Mesendoderm (in vitro differentiated cells): Measurements from ENCODE around the gene TCF12.

Source experiments
- DNase-seq: peaks from one replicate; pipeline ENCODE4 v3.0.0; 2013
- H2AK5ac ChIP-seq: 2 replicates; pipeline ENCODE4 v1.6.1; 2013; ENCODE audit warnings: low read length, inconsistent platforms
- H2BK120ac ChIP-seq: 2 replicates; pipeline ENCODE4 v1.6.1; 2013; ENCODE audit warnings: low read depth, mild to moderate bottlenecking, low read length, moderate library complexity, mixed read lengths
- H2BK15ac ChIP-seq: replicated peaks from 2 replicates; pipeline ENCODE4 v1.6.1; 2013; ENCODE audit warnings: low read depth, mild to moderate bottlenecking, moderate library complexity
- H2BK5ac ChIP-seq: 2 replicates; pipeline ENCODE4 v1.6.1; 2013; ENCODE audit warnings: low read length, inconsistent platforms
- H3K18ac ChIP-seq: 2 replicates; pipeline ENCODE4 v1.6.1; 2013; ENCODE audit warnings: mild to moderate bottlenecking, low read length, mixed read lengths
- H3K23ac ChIP-seq: one replicate; pipeline ENCODE4 v1.6.1; 2013; ENCODE audit warnings: low read length
- H3K27ac ChIP-seq: 2 replicates; pipeline ENCODE4 v1.5.1; 2013; ENCODE audit warnings: low read depth, mild to moderate bottlenecking, inconsistent platforms, low read length, moderate library complexity
- H3K27me3 ChIP-seq: 2 replicates; pipeline ENCODE4 v1.6.1; 2013; ENCODE audit warnings: low read length, control low read depth, mild to moderate bottlenecking, inconsistent platforms; ENCODE audit not compliant: insufficient read depth, poor library complexity
- H3K36me3 ChIP-seq: 2 replicates; pipeline ENCODE4 v1.6.1; 2013; ENCODE audit warnings: low read length, inconsistent platforms; ENCODE audit not compliant: control insufficient read depth, insufficient read depth
- H3K4ac ChIP-seq: one replicate; pipeline ENCODE4 v1.6.1; 2013; ENCODE audit warnings: low read depth, mild to moderate bottlenecking, low read length, moderate library complexity
- H3K4me1 ChIP-seq: 2 replicates; pipeline ENCODE4 v1.6.1; 2013; ENCODE audit warnings: low read depth, low read length, inconsistent platforms; ENCODE audit not compliant: control insufficient read depth
- H3K4me2 ChIP-seq: 2 replicates; pipeline ENCODE4 v1.6.1; 2013; ENCODE audit warnings: low read length
- H3K4me3 ChIP-seq: 2 replicates; pipeline ENCODE4 v1.5.1; 2013; ENCODE audit warnings: mild to moderate bottlenecking, low read length
- H3K56ac ChIP-seq: one replicate; pipeline ENCODE4 v1.6.1; 2013; ENCODE audit warnings: low read length
- H3K79me1 ChIP-seq: 2 replicates; pipeline ENCODE4 v1.6.1; 2013; ENCODE audit warnings: low read length, inconsistent platforms
- H3K79me2 ChIP-seq: 2 replicates; pipeline ENCODE4 v1.6.1; 2013; ENCODE audit warnings: mild to moderate bottlenecking, low read length; ENCODE audit not compliant: control insufficient read depth, insufficient read depth
- H3K9ac ChIP-seq: 2 replicates; pipeline ENCODE4 v1.6.1; 2013; ENCODE audit warnings: low read length, inconsistent platforms
- H4K5ac ChIP-seq: one replicate; pipeline ENCODE4 v1.6.1; 2013; ENCODE audit warnings: low read length
- H4K8ac ChIP-seq: one replicate; pipeline ENCODE4 v1.6.1; 2013; ENCODE audit warnings: low read depth, mild to moderate bottlenecking, control low read depth, low read length, moderate library complexity
- WGBS: extraction: QIAGEN DNeasy Blood & Tissue Kit; methylation state at CpG from one replicate; pipeline ENCODE4 v1.1.7; 2013; ENCODE audit warnings: low lambda C conversion rate, missing lambda C conversion rate; ENCODE audit not compliant: insufficient coverage; ENCODE audit errors: extremely low coverage; 5-methylcytosine and 5-hydroxymethylcytosine counted together

The TCF12 gene

DNA sequence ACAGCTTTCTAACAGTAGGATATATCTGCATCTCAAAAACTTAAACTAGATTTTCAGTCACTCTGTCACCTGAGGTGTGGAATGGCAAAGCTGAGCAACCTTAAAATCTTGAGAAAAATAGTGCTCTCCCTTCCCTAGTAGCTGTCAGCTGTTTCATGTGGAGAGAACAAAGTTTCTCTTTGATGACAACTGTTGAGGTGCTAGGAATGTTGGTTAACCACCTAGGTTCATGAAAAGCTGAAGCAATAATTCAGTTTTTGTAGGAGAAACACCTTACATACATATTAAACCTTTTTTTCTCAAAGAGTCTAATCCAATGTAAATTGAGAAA is 40.8 kb downstream of the TCF12 start:
- no peak overlapping the region for H3K56ac ChIP-seq
- H2AK5ac ChIP-seq = no peak overlapping the region
- H3K79me2 ChIP-seq = peaks cover 22% of the 10 kb centered on the region
- no peak for DNase-seq
- H4K5ac ChIP-seq = no peak overlapping the region
- no peak overlapping the region for H4K8ac ChIP-seq
- H3K18ac ChIP-seq = no peak overlapping the region
- H3K36me3 ChIP-seq = no peaks in the 10 kb centered on the region
- H3K4me2 ChIP-seq = no peak overlapping the region
- H3K27ac ChIP-seq = no peak overlapping the region
- no peak overlapping the region for H3K4ac ChIP-seq
- H2BK15ac ChIP-seq = no peak overlapping the region
- H3K23ac ChIP-seq = no peak overlapping the region
- no peak overlapping the region for H3K4me3 ChIP-seq
- H3K27me3 ChIP-seq = no peaks in the 10 kb centered on the region
- peaks cover 3% of the 10 kb centered on the region for H3K4me1 ChIP-seq
- H3K9ac ChIP-seq = no peak overlapping the region
- no peak overlapping the region for H2BK5ac ChIP-seq
- H2BK120ac ChIP-seq = no peak overlapping the region
- H3K79me1 ChIP-seq = peaks cover 2% of the 10 kb centered on the region

DNA sequence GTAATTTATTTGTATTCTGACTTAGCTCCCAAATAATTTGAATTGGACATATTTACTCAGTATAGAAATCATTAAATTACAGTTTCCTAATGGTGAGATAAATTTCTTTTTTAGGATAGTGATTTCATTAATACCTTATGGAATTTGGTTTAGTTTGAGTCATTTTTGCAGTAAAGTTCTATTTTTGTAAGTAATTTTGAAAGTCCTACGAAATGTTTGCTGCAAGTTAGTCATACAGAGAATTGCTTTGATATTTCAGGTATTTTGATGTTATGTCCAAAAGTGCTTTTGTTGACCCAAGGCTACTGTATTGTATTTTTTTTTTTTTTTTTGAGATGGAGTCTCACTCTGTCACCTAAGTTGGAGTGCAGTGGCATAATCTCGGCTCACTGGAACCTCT is 41.7 kb downstream of the TCF12 start:
- peaks cover 3% of the 10 kb centered on the region for H3K4me1 ChIP-seq
- no CpG with 5 or more reads among the region's 2 CpGs for WGBS
- H3K79me2 ChIP-seq = peaks cover 23% of the 10 kb centered on the region

DNA sequence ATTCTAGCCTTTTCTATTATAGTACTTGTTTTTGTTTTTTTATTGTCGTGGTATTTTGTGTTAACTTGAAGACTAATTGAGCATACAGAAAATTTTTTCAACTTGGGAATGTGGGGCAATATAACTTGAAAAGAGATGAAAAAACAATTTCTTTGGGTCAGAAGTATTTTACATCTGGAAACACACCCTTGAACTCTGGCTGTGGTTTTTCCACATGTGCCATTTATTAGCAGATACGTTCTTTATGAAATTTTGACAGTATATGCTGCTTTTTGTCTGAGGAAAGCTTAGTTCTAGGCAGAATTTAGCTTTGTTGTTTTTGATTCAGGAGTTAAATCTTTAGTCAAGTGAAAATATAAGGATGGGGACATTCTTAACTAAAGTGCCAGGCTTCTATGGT is 44.7 kb downstream of the TCF12 start:
- no peak overlapping the region for H3K23ac ChIP-seq
- H2BK5ac ChIP-seq = no peak overlapping the region
- no peak overlapping the region for H3K9ac ChIP-seq
- H3K4me2 ChIP-seq = no peak overlapping the region
- no peak for DNase-seq
- no peak overlapping the region for H3K4me3 ChIP-seq
- no peaks in the 10 kb centered on the region for H3K27me3 ChIP-seq
- 100% methylated on average over 1 of the region's 2 CpGs for WGBS
- H2AK5ac ChIP-seq = no peak overlapping the region
- peaks cover 5% of the 10 kb centered on the region for H3K79me1 ChIP-seq
- H3K36me3 ChIP-seq = no peaks in the 10 kb centered on the region
- no peak overlapping the region for H2BK120ac ChIP-seq
- peaks cover 30% of the 10 kb centered on the region for H3K79me2 ChIP-seq
- H4K8ac ChIP-seq = no peak overlapping the region
- H3K27ac ChIP-seq = no peak overlapping the region
- no peak overlapping the region for H4K5ac ChIP-seq
- H3K4me1 ChIP-seq = peaks cover 3% of the 10 kb centered on the region
- no peak overlapping the region for H3K56ac ChIP-seq
- no peak overlapping the region for H3K4ac ChIP-seq
- no peak overlapping the region for H2BK15ac ChIP-seq
- no peak overlapping the region for H3K18ac ChIP-seq

More for the DNA sequence above, 41.7 kb downstream of the TCF12 start:
- H2BK15ac ChIP-seq = no peak overlapping the region
- H3K23ac ChIP-seq = no peak overlapping the region
- no peak overlapping the region for H3K4me2 ChIP-seq
- no peak overlapping the region for H4K5ac ChIP-seq
- peaks cover 2% of the 10 kb centered on the region for H3K79me1 ChIP-seq
- H2AK5ac ChIP-seq = no peak overlapping the region
- H3K27me3 ChIP-seq = no peaks in the 10 kb centered on the region
- no peak overlapping the region for H2BK5ac ChIP-seq
- H4K8ac ChIP-seq = no peak overlapping the region
- H3K9ac ChIP-seq = no peak overlapping the region
- no peak overlapping the region for H3K4me3 ChIP-seq
- no peak overlapping the region for H3K56ac ChIP-seq
- no peak overlapping the region for H3K4ac ChIP-seq
- no peak for DNase-seq
- no peak overlapping the region for H2BK120ac ChIP-seq
- no peak overlapping the region for H3K27ac ChIP-seq
- H3K18ac ChIP-seq = no peak overlapping the region
- H3K36me3 ChIP-seq = no peaks in the 10 kb centered on the region

DNA sequence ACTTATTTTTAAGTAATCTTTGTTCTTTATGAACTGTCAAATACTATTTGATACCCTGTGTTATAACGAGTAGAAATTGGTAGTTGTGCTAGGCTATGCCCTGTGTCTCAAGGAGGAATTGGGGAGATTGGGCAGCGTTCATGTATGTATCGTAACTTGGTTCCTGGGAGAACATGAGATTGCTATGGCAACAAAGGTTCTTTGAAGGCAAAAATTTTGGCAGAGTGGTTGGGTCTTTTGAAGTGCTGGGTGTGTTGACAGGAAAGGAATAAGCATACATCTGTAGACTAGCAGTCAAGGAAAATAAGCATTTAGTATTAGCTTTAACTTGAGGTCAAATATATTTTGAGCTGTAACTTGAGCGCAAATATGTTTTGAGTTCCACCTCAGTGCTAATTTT is 45.3 kb downstream of the TCF12 start:
- H3K9ac ChIP-seq = no peak overlapping the region
- peak; percentile 58 for DNase-seq
- H3K56ac ChIP-seq = no peak overlapping the region
- H3K4me1 ChIP-seq = peaks cover 3% of the 10 kb centered on the region
- no peak overlapping the region for H3K23ac ChIP-seq
- peaks cover 36% of the 10 kb centered on the region for H3K79me2 ChIP-seq
- no peak overlapping the region for H3K4ac ChIP-seq
- H3K27me3 ChIP-seq = no peaks in the 10 kb centered on the region
- no peak overlapping the region for H4K8ac ChIP-seq
- H3K18ac ChIP-seq = no peak overlapping the region
- WGBS = no CpG with 5 or more reads among the region's 4 CpGs
- H2BK120ac ChIP-seq = no peak overlapping the region
- H2AK5ac ChIP-seq = no peak overlapping the region
- H3K36me3 ChIP-seq = no peaks in the 10 kb centered on the region
- no peak overlapping the region for H3K27ac ChIP-seq
- no peak overlapping the region for H3K4me3 ChIP-seq
- no peak overlapping the region for H2BK15ac ChIP-seq
- no peak overlapping the region for H2BK5ac ChIP-seq
- no peak overlapping the region for H3K4me2 ChIP-seq
- peaks cover 8% of the 10 kb centered on the region for H3K79me1 ChIP-seq
- no peak overlapping the region for H4K5ac ChIP-seq

DNA sequence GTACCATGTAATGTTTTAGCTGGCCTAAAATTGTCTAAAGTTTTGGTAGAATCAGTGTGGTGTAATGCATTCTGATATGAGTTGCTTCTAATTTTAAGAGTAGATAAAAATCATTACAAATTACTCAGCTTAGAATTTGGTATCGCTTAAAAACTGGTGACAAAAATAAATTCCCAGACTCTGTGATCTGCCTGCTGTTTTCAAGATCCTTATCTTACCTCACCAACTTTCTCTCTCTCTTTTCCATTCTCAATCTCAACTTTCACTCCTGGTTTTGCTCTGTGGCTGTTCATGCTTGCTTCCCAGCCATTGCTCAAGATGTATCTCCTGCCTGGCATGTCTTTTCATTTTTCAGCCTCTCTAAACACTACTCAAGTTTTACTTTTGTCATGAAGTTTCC is 45.7 kb downstream of the TCF12 start:
- Histone ChIP-seq H3K9ac (no peak overlapping the region), H2BK120ac (no peak overlapping the region), H3K4me1 (peaks cover 3% of the 10 kb centered on the region), H3K79me1 (peaks cover 8% of the 10 kb centered on the region), H3K4ac (no peak overlapping the region), H2AK5ac (no peak overlapping the region), H2BK5ac (no peak overlapping the region), H4K5ac (no peak overlapping the region), H2BK15ac (no peak overlapping the region), H3K27me3 (no peaks in the 10 kb centered on the region), H3K23ac (no peak overlapping the region), H3K79me2 (peaks cover 37% of the 10 kb centered on the region), H3K27ac (no peak overlapping the region), H3K36me3 (no peaks in the 10 kb centered on the region), H3K18ac (no peak overlapping the region), H3K4me3 (no peak overlapping the region), H4K8ac (no peak overlapping the region), H3K4me2 (no peak overlapping the region), H3K56ac (no peak overlapping the region)
- no CpG with 5 or more reads among the region's 1 CpG for WGBS
- peak; percentile 68 for DNase-seq

DNA sequence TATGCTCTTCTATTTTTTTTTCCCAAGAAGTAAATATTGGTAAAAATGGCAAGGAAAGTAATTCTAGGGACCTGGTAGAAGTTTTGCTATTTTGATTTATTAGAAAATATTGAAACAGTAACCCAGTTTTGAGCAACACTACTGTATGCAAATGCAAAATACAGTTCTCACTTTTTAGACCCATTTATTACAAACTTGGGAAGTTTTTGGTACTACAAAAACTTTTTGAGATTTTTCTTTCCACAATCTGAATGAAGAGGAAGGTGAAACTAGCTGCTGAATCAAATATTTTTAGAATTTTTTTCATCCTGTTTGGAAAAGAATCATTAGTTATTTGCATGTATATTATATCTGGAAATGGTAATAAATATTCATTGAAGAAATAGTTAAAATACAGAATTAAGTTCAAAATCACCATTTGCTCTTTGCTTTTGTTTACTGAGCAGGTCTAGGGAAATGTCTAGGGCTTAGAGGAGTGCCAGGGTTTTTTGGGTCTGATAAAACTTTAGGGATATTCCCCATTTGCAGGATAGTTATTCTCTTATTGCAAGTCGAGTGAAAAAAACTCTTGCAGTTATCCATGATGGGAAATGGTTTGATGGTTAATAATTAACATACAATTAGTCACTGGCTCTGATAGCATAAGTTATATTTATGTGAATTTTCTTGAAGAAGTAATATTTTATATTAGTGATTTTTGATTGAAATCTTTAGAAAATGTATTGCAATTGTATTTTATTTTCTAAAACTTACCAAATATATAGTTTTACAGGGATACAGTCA is 47.0 kb downstream of the TCF12 start:
- Histone ChIP-seq H3K4me3 (no peak overlapping the region), H2BK5ac (no peak overlapping the region), H3K4me2 (no peak overlapping the region), H4K8ac (no peak overlapping the region), H2BK15ac (no peak overlapping the region), H3K27ac (no peak overlapping the region), H2AK5ac (no peak overlapping the region), H4K5ac (no peak overlapping the region), H3K79me2 (peaks cover 45% of the 10 kb centered on the region), H3K79me1 (peaks cover 12% of the 10 kb centered on the region), H3K56ac (no peak overlapping the region), H3K4me1 (peaks cover 3% of the 10 kb centered on the region), H3K9ac (no peak overlapping the region), H3K23ac (no peak overlapping the region), H3K18ac (no peak overlapping the region), H3K36me3 (no peaks in the 10 kb centered on the region), H2BK120ac (no peak overlapping the region), H3K27me3 (no peaks in the 10 kb centered on the region), H3K4ac (no peak overlapping the region)
- DNase-seq = no peak
- no CpG with 5 or more reads among the region's 1 CpG for WGBS
